H9 (cell line): ENCODE measurements around the gene KLRK1. TPM values are rescaled to one million over a fixed set of nuclear protein-coding genes. Genes with fewer than 3 reads are reported as not detected.
"Not testable (repeated sequence)": the region's sequence is repeated elsewhere in the genome, so short reads cannot be mapped to it uniquely, and the experiment has no call there.

Experiments
- DNase-seq: peaks from one replicate; pipeline ENCODE4 v3.0.0-alpha.2; 2017
- H2AFZ ChIP-seq: one replicate; pipeline ENCODE4 v1.6.1; 2013; ENCODE audit warnings: mild to moderate bottlenecking, low read length, control low read depth, moderate library complexity
- H2AK5ac ChIP-seq: 2 replicates; pipeline ENCODE4 v1.6.1; 2013; ENCODE audit warnings: low read length, control low read depth, mixed read lengths; ENCODE audit not compliant: insufficient read length
- H2BK120ac ChIP-seq: one replicate; pipeline ENCODE4 v1.6.1; 2013; ENCODE audit warnings: low read depth, mild to moderate bottlenecking, low read length, control low read depth, inconsistent platforms; ENCODE audit not compliant: poor library complexity, severe bottlenecking
- H2BK12ac ChIP-seq: 2 replicates; pipeline ENCODE4 v1.6.1; 2013; ENCODE audit warnings: low read length, control low read depth, mixed read lengths, low read depth; ENCODE audit not compliant: insufficient read length
- H2BK15ac ChIP-seq: 2 replicates; pipeline ENCODE4 v1.6.1; 2013; ENCODE audit warnings: low read depth, low read length, control low read depth
- H2BK20ac ChIP-seq: one replicate; pipeline ENCODE4 v1.6.1; 2013; ENCODE audit warnings: low read depth, mild to moderate bottlenecking, low read length, control low read depth, inconsistent platforms; ENCODE audit not compliant: poor library complexity, severe bottlenecking
- H2BK5ac ChIP-seq: 2 replicates; pipeline ENCODE4 v1.6.1; 2013; ENCODE audit warnings: low read length, control low read depth, mixed read lengths; ENCODE audit not compliant: insufficient read length
- H3K14ac ChIP-seq: 2 replicates; pipeline ENCODE4 v1.6.1; 2013; ENCODE audit warnings: low read length, control low read depth; ENCODE audit not compliant: insufficient read depth
- H3K18ac ChIP-seq: 2 replicates; pipeline ENCODE4 v1.6.1; 2013; ENCODE audit warnings: low read depth, mild to moderate bottlenecking, mixed read lengths, low read length, control low read depth; ENCODE audit not compliant: insufficient read length
- H3K23ac ChIP-seq: 2 replicates; pipeline ENCODE4 v1.6.1; 2013; ENCODE audit warnings: low read length, control low read depth, mixed read lengths, low read depth; ENCODE audit not compliant: insufficient read length
- H3K23me2 ChIP-seq: 2 replicates; pipeline ENCODE4 v1.6.1; 2013; ENCODE audit warnings: low read depth, mild to moderate bottlenecking, mixed read lengths, low read length, control low read depth; ENCODE audit not compliant: insufficient read length, poor library complexity, severe bottlenecking
- H3K27ac ChIP-seq: 2 replicates; pipeline ENCODE4 v1.5.1; 2013; ENCODE audit warnings: low read length, control low read depth, mixed read lengths, low read depth; ENCODE audit not compliant: insufficient read length
- H3K27me3 ChIP-seq: 2 replicates; pipeline ENCODE4 v1.6.1; 2013; ENCODE audit warnings: low read length, control low read depth, inconsistent platforms; ENCODE audit not compliant: insufficient read depth
- H3K4ac ChIP-seq: 2 replicates; pipeline ENCODE4 v1.6.1; 2013; ENCODE audit warnings: low read depth, mild to moderate bottlenecking, control low read depth, inconsistent platforms, low read length, moderate library complexity
- H3K4me1 ChIP-seq: 2 replicates; pipeline ENCODE4 v1.6.1; 2013; ENCODE audit warnings: low read length, control low read depth, inconsistent platforms; ENCODE audit not compliant: insufficient read depth
- H3K4me2 ChIP-seq: 2 replicates; pipeline ENCODE4 v1.6.1; 2013; ENCODE audit warnings: low read length, control low read depth, mixed read lengths; ENCODE audit not compliant: insufficient read length, insufficient read depth
- H3K56ac ChIP-seq: 2 replicates; pipeline ENCODE4 v1.6.1; 2013; ENCODE audit warnings: low read depth, mild to moderate bottlenecking, mixed read lengths, low read length, control low read depth; ENCODE audit not compliant: insufficient read length
- H3K79me1 ChIP-seq: 2 replicates; pipeline ENCODE4 v1.6.1; 2013; ENCODE audit warnings: low read depth, mild to moderate bottlenecking, moderate library complexity, low read length, control low read depth, inconsistent platforms; ENCODE audit not compliant: insufficient read depth, poor library complexity, severe bottlenecking
- H3K79me2 ChIP-seq: 2 replicates; pipeline ENCODE4 v1.6.1; 2013; ENCODE audit warnings: low read length, control low read depth, inconsistent platforms; ENCODE audit not compliant: insufficient read depth
- H3K9ac ChIP-seq: 2 replicates; pipeline ENCODE4 v1.6.1; 2013; ENCODE audit warnings: low read length, control low read depth, mixed read lengths; ENCODE audit not compliant: insufficient read length; ENCODE audit errors: extremely low read depth
- H3K9me3 ChIP-seq: one replicate; pipeline ENCODE4 v1.6.1; 2013; ENCODE audit warnings: low read depth, low read length, inconsistent platforms; ENCODE audit not compliant: control insufficient read depth
- H3T11ph ChIP-seq: one replicate; pipeline ENCODE4 v1.6.1; 2013; ENCODE audit warnings: mild to moderate bottlenecking, low read length, control low read depth, inconsistent platforms
- H4K20me1 ChIP-seq: one replicate; pipeline ENCODE4 v1.6.1; 2013; ENCODE audit not compliant: control insufficient read depth, insufficient read length, insufficient read depth
- H4K5ac ChIP-seq: 2 replicates; pipeline ENCODE4 v1.6.1; 2013; ENCODE audit warnings: low read depth, mild to moderate bottlenecking, mixed read lengths, low read length, control low read depth; ENCODE audit not compliant: insufficient read length
- H4K8ac ChIP-seq: replicated peaks from 2 replicates; pipeline ENCODE4 v1.6.1; 2013; ENCODE audit warnings: low read length, control low read depth, mixed read lengths, low read depth; ENCODE audit not compliant: insufficient read length
- H4K91ac ChIP-seq: 2 replicates; pipeline ENCODE4 v1.6.1; 2013; ENCODE audit warnings: low read depth, mild to moderate bottlenecking, moderate library complexity, mixed read lengths, low read length, control low read depth; ENCODE audit not compliant: insufficient read length
- H3K27ac Mint-ChIP-seq, 3 experiments: 2 replicates in 2 of 3; 3 replicates in 1 of 3; pipeline ENCODE4 v1.8.0; 2020 to 2021; ENCODE audit warnings: mixed read lengths in 3 of 3, mild to moderate bottlenecking in 1 of 3, moderate library complexity in 1 of 3
- H3K27me3 Mint-ChIP-seq: 2 replicates; pipeline ENCODE4 v1.8.0; 2021; ENCODE audit warnings: low read depth, mild to moderate bottlenecking, moderate library complexity, mixed read lengths
- H3K36me3 Mint-ChIP-seq, 3 experiments: 2 replicates in 2 of 3; 3 replicates in 1 of 3; pipeline ENCODE4 v1.8.0; 2020 to 2021; ENCODE audit warnings: low read depth in 3 of 3, mixed read lengths in 3 of 3; ENCODE audit not compliant: insufficient read depth in 1 of 3
- H3K4me1 Mint-ChIP-seq, 2 experiments: 2 replicates each; pipeline ENCODE4 v1.8.0; 2020; ENCODE audit warnings: mixed read lengths in 2 of 2
- H3K4me3 Mint-ChIP-seq, 2 experiments: 2 replicates in 1 of 2; 3 replicates in 1 of 2; pipeline ENCODE4 v1.8.0; 2020 to 2021; ENCODE audit warnings: mild to moderate bottlenecking in 2 of 2, mixed read lengths in 2 of 2, moderate library complexity in 1 of 2
- H3K9me3 Mint-ChIP-seq, 2 experiments: 2 replicates in 1 of 2; 3 replicates in 1 of 2; pipeline ENCODE4 v1.8.0; 2020; ENCODE audit warnings: mild to moderate bottlenecking in 2 of 2, mixed read lengths in 2 of 2, moderate library complexity in 1 of 2
- WGBS: extraction: QIAGEN DNeasy Blood & Tissue Kit; methylation state at CpG from one replicate; pipeline ENCODE4 v1.1.7; 2013; ENCODE audit warnings: missing lambda C conversion rate, low lambda C conversion rate, mixed read lengths; ENCODE audit not compliant: insufficient read length; ENCODE audit errors: extremely low coverage; 5-methylcytosine and 5-hydroxymethylcytosine counted together
- total RNA-seq: library from RNA; stranded (reverse); gene quantifications from 2 replicates; pipeline ENCODE4 v1.2.1, GENCODE V29; 2021

The KLRK1 gene
- total RNA-seq, 1 experiment from 2014 or later: not detected

GRCh38 chr12:10435816-10436215 is 46.0 kb upstream of the KLRK1 start, which contains the start of gene KLRC2:
Gene KLRC2, minus strand, starts transcription at chr12:10436010. Its CDS starts 24 bp downstream, at chr12:10435986.
- not testable (repeated sequence) for H2BK15ac ChIP-seq, H3K27ac ChIP-seq, H4K91ac ChIP-seq, H3T11ph ChIP-seq, H3K79me2 ChIP-seq, H3K36me3 Mint-ChIP-seq, H4K20me1 ChIP-seq, H2BK20ac ChIP-seq, H2BK120ac ChIP-seq, H3K14ac ChIP-seq, H3K4me1 ChIP-seq, H3K23me2 ChIP-seq, H2BK12ac ChIP-seq, H4K8ac ChIP-seq, H4K5ac ChIP-seq, H3K27me3 Mint-ChIP-seq, H3K4ac ChIP-seq, H3K4me1 Mint-ChIP-seq, H3K9me3 ChIP-seq, H2BK5ac ChIP-seq, H2AK5ac ChIP-seq, DNase-seq, H3K23ac ChIP-seq, H3K79me1 ChIP-seq, H3K4me3 Mint-ChIP-seq, H3K4me2 ChIP-seq, H3K27me3 ChIP-seq, H3K18ac ChIP-seq, H3K9ac ChIP-seq, H3K9me3 Mint-ChIP-seq, H3K56ac ChIP-seq, H3K27ac Mint-ChIP-seq, H2AFZ ChIP-seq
- whole genome bisulfite sequencing: no CpG with 5 or more reads among the region's 3 CpGs

- not testable (repeated sequence) for H2AFZ ChIP-seq, H3K23me2 ChIP-seq, H3K18ac ChIP-seq, H3K4ac ChIP-seq, H4K8ac ChIP-seq, DNase-seq, H4K5ac ChIP-seq, H3K27ac Mint-ChIP-seq, H2BK5ac ChIP-seq, H2BK15ac ChIP-seq, H3K14ac ChIP-seq, H3K23ac ChIP-seq, H3K27me3 Mint-ChIP-seq, H3K36me3 Mint-ChIP-seq, H3K9ac ChIP-seq, H3K79me2 ChIP-seq, H3K27me3 ChIP-seq, H3T11ph ChIP-seq, H3K79me1 ChIP-seq, H4K20me1 ChIP-seq, H3K4me1 Mint-ChIP-seq, H3K9me3 ChIP-seq, H2AK5ac ChIP-seq, H3K4me3 Mint-ChIP-seq, H2BK20ac ChIP-seq, H3K9me3 Mint-ChIP-seq, H3K4me2 ChIP-seq, H4K91ac ChIP-seq, H3K27ac ChIP-seq, H3K4me1 ChIP-seq, H2BK120ac ChIP-seq, H3K56ac ChIP-seq, H2BK12ac ChIP-seq
- WGBS: no CpG with 5 or more reads among the region's 4 CpGs
Observed at GRCh38 chr12:10430623-10431022, 40.8 kb upstream of the KLRK1 start.
